GM23338 (cell line): Measurements from ENCODE around the gene TMEM255B. TPM values are rescaled to one million over a fixed set of nuclear protein-coding genes. Genes with fewer than 3 reads are reported as not detected.

Experiments used
- ATAC-seq: fragments of 200-7000 bp; cut with Tn5 transposase; 3 replicates; pipeline ENCODE4 v1.9.1; 2020
- DNase-seq: peaks from one replicate; pipeline ENCODE4 v3.0.0-alpha.2; 2015; ENCODE audit warnings: low spot score
- H2AFZ ChIP-seq: fragments of 200-600 bp; sonication (generic); 2 replicates; pipeline ENCODE4 v1.8.0; 2016; ENCODE audit warnings: antibody characterized with exemption, mild to moderate bottlenecking, moderate library complexity
- H3F3A ChIP-seq: fragments of 200-600 bp; sonication (generic); replicated peaks from 2 replicates; pipeline ENCODE4 v1.8.0; 2017; ENCODE audit warnings: antibody characterized with exemption, mixed run types, low read depth
- H3K27ac ChIP-seq: fragments of 200-600 bp; sonication (generic); 2 replicates; pipeline ENCODE4 v1.6.1; 2016; ENCODE audit warnings: low read depth
- H3K27me3 ChIP-seq: fragments of 200-600 bp; sonication (generic); 2 replicates; pipeline ENCODE4 v1.8.0; 2016; ENCODE audit warnings: mild to moderate bottlenecking, mixed run types, moderate library complexity; ENCODE audit not compliant: insufficient read depth
- H3K36me3 ChIP-seq: fragments of 200-600 bp; sonication (generic); 2 replicates; pipeline ENCODE4 v1.8.0; 2016; ENCODE audit warnings: mild to moderate bottlenecking; ENCODE audit not compliant: insufficient read depth
- H3K4me1 ChIP-seq: fragments of 200-600 bp; sonication (generic); 2 replicates; pipeline ENCODE4 v1.8.0; 2016; ENCODE audit warnings: mild to moderate bottlenecking, moderate library complexity; ENCODE audit not compliant: insufficient read depth
- H3K4me2 ChIP-seq: fragments of 200-600 bp; sonication (generic); 2 replicates; pipeline ENCODE4 v1.7.1; 2017; ENCODE audit warnings: mixed run types
- H3K4me3 ChIP-seq: fragments of 200-600 bp; sonication (generic); 2 replicates; pipeline ENCODE4 v1.6.1; 2016; ENCODE audit warnings: mixed run types
- H3K79me2 ChIP-seq: fragments of 200-600 bp; sonication (generic); replicated peaks from 2 replicates; pipeline ENCODE4 v1.8.0; 2017; ENCODE audit warnings: mild to moderate bottlenecking; ENCODE audit not compliant: insufficient read depth
- H3K9me2 ChIP-seq: fragments of 200-600 bp; sonication (generic); 2 replicates; pipeline ENCODE4 v1.8.0; 2017; ENCODE audit not compliant: insufficient read depth
- H4K20me1 ChIP-seq: fragments of 200-600 bp; sonication (generic); replicated peaks from 2 replicates; pipeline ENCODE4 v1.8.0; 2017; ENCODE audit warnings: mild to moderate bottlenecking; ENCODE audit not compliant: insufficient read depth
- H3K27ac Mint-ChIP-seq: 2 replicates; pipeline ENCODE4 v1.8.0; 2020; ENCODE audit warnings: inconsistent platforms, mild to moderate bottlenecking, moderate library complexity, mixed read lengths
- H3K27me3 Mint-ChIP-seq: 3 replicates; pipeline ENCODE4 v1.8.0; 2022; ENCODE audit warnings: low read depth, mild to moderate bottlenecking, moderate library complexity, mixed read lengths, inconsistent platforms; ENCODE audit not compliant: insufficient read depth, poor library complexity
- H3K36me3 Mint-ChIP-seq: 3 replicates; pipeline ENCODE4 v1.8.0; 2021; ENCODE audit warnings: low read depth, mild to moderate bottlenecking, inconsistent platforms, moderate library complexity, mixed read lengths
- H3K4me1 Mint-ChIP-seq: 3 replicates; pipeline ENCODE4 v1.8.0; 2020; ENCODE audit warnings: mild to moderate bottlenecking, inconsistent platforms, mixed read lengths
- H3K4me3 Mint-ChIP-seq: 3 replicates; pipeline ENCODE4 v1.8.0; 2021; ENCODE audit warnings: moderate library complexity, mild to moderate bottlenecking, inconsistent platforms, mixed read lengths
- H3K9me3 Mint-ChIP-seq: 3 replicates; pipeline ENCODE4 v1.8.0; 2020; ENCODE audit warnings: moderate library complexity, mild to moderate bottlenecking, inconsistent platforms, mixed read lengths
- CREB1 ChIP-seq: fragments of 250-450 bp; sonication (Bioruptor Pico); IDR thresholded peaks from 2 replicates; pipeline ENCODE4 v1.5.0; 2020; ENCODE audit warnings: low read depth, mild to moderate bottlenecking, moderate library complexity
- ETS1 ChIP-seq: IDR thresholded peaks from 2 replicates; pipeline ENCODE4 v1.6.1; 2016; ENCODE audit warnings: antibody characterized with exemption
- EZH2phosphoT487 ChIP-seq: fragments of 200-600 bp; sonication (generic); IDR thresholded peaks from one replicate; pipeline ENCODE4 v1.8.1; 2018; ENCODE audit warnings: antibody characterized with exemption; ENCODE audit not compliant: unreplicated experiment
- POLR2AphosphoS5 ChIP-seq: IDR thresholded peaks from 2 replicates; pipeline ENCODE4 v1.6.1; 2016; ENCODE audit warnings: antibody characterized with exemption, low read depth
- REST ChIP-seq: IDR thresholded peaks from one replicate; pipeline ENCODE4 v1.6.1; 2018; ENCODE audit warnings: antibody characterized with exemption; ENCODE audit not compliant: unreplicated experiment
- ZNF331 ChIP-seq: fragments of 250-450 bp; sonication (Bioruptor Pico); IDR thresholded peaks from 2 replicates; pipeline ENCODE4 v1.5.0; 2020; ENCODE audit warnings: low read depth, mild to moderate bottlenecking, moderate library complexity
- ZNF462 ChIP-seq: fragments of 250-450 bp; sonication (Bioruptor Pico); IDR thresholded peaks from 2 replicates; pipeline ENCODE4 v1.5.0; 2020; ENCODE audit warnings: mild to moderate bottlenecking, moderate library complexity
- polyA plus RNA-seq: library from polyadenylated mRNA; unstranded; fragments of >200 nt; fragmentation: Nextera tagmentation; extraction: Ambion mirVana; gene quantifications from 2 replicates; pipeline ENCODE4 v1.2.1, GENCODE V29; 2016
- total RNA-seq: library from RNA; depleted of rRNA; stranded (reverse); fragments of >200 nt; shearing (Covaris generic); gene quantifications from 2 replicates; pipeline ENCODE4 v1.2.3, GENCODE V29; 2014

The TMEM255B gene
- total and polyA plus RNA-seq, 2 experiments from 2014 or later = 0.69 to 4.4 TPM

GRCh38 chr13:113854238-113855011 lies 95.4 kb downstream of the TMEM255B start:
- Histone ChIP-seq H3F3A (peaks cover 15% of the 10 kb centered on the region), H3K9me2 (no peaks in the 10 kb centered on the region; the same call in 1 of the 2 replicates), H4K20me1 (no peaks in the 10 kb centered on the region), H2AFZ (no peak overlapping the region), H3K36me3 (no peaks in the 10 kb centered on the region), H3K4me3 (no peak overlapping the region), H3K27ac (no peak overlapping the region), H3K4me2 (no peak overlapping the region), H3K27me3 (no peaks in the 10 kb centered on the region), H3K79me2 (peaks cover 24% of the 10 kb centered on the region; the same call in 1 of the 2 replicates), H3K4me1 (peaks cover 3% of the 10 kb centered on the region; the same call in 1 of the 2 replicates)
- TF ChIP-seq REST (no peak), ZNF331 (CRISPR knock-in tag) (no peak)
- Mint-ChIP-seq H3K4me1 (peaks cover 45% of the 10 kb centered on the region), H3K27me3 (peaks cover 16% of the 10 kb centered on the region), H3K36me3 (peaks cover 5% of the 10 kb centered on the region), H3K27ac (no peak overlapping the region; the same call in 1 of the 2 replicates), H3K4me3 (no peak overlapping the region), H3K9me3 (no peaks in the 10 kb centered on the region; the same call in 2 of the 3 replicates)
- peak; percentile 60 for ATAC-seq
- no peak for DNase-seq

- TF ChIP-seq CREB1 (CRISPR knock-in tag) (no peak), EZH2phosphoT487 (no peak), POLR2AphosphoS5 (no peak), ZNF462 (CRISPR knock-in tag) (no peak), ETS1 (no peak)
- H3K4me1 Mint-ChIP-seq = peaks cover 53% of the 10 kb centered on the region
- H2AFZ ChIP-seq = no peak overlapping the region
- no peak overlapping the region for H3K27ac ChIP-seq
- H3K27me3 ChIP-seq = no peaks in the 10 kb centered on the region
- H3K36me3 Mint-ChIP-seq = peaks cover 7% of the 10 kb centered on the region
- H3K27me3 Mint-ChIP-seq = peaks cover 16% of the 10 kb centered on the region
- H3K4me3 Mint-ChIP-seq = no peak overlapping the region
- no peak overlapping the region; the same call in 1 of the 2 replicates for H3K27ac Mint-ChIP-seq
- H4K20me1 ChIP-seq = no peaks in the 10 kb centered on the region
- H3F3A ChIP-seq = peaks cover 19% of the 10 kb centered on the region
- no peaks in the 10 kb centered on the region; the same call in 2 of the 3 replicates for H3K9me3 Mint-ChIP-seq
- no peak for ATAC-seq
- no peak overlapping the region for H3K4me2 ChIP-seq
- H3K36me3 ChIP-seq = no peaks in the 10 kb centered on the region
- peaks cover 25% of the 10 kb centered on the region; the same call in 1 of the 2 replicates for H3K79me2 ChIP-seq
- no peaks in the 10 kb centered on the region; the same call in 1 of the 2 replicates for H3K9me2 ChIP-seq
- DNase-seq = no peak
- H3K4me3 ChIP-seq = no peak overlapping the region
- H3K4me1 ChIP-seq = peaks cover 10% of the 10 kb centered on the region
These were observed 96.2 kb downstream of the TMEM255B start for GRCh38 chr13:113855012-113855921.
